Measurements from ENCODE around the gene GRID1. TPM values are rescaled to one million over a fixed set of nuclear protein-coding genes. Genes with fewer than 3 reads are reported as not detected.
"Not testable (repeated sequence)": the region's sequence is repeated elsewhere in the genome, so short reads cannot be mapped to it uniquely, and the experiment has no call there.

GRID1 gene
- total RNA-seq, 1 donor from 2014 or later: 1.4 TPM

GRCh38 chr10:85946713-85947326 is 419.8 kb downstream of the GRID1 start:
- Histone ChIP-seq H3K9me3 (no peaks in the 10 kb centered on the region), H3K27me3 (no peaks in the 10 kb centered on the region), H3K4me3 (no peak overlapping the region), H3K27ac (no peak overlapping the region), H3K36me3 (no peaks in the 10 kb centered on the region), H3K4me1 (no peaks in the 10 kb centered on the region)
- TF ChIP-seq CTCF (IDR thresholded peaks at IDR 0.05): no peak
- intact Hi-C loops (cut with DNase I): no loop called here
- DNase-seq (ENCODE audit: low spot score in 2 of 2): no peak

- Histone ChIP-seq H3K27ac (no peak overlapping the region), H3K4me1 (no peaks in the 10 kb centered on the region), H3K27me3 (no peaks in the 10 kb centered on the region), H3K36me3 (no peaks in the 10 kb centered on the region), H3K9me3 (no peaks in the 10 kb centered on the region), H3K4me3 (no peak overlapping the region)
- no peak for TF ChIP-seq CTCF (IDR thresholded peaks at IDR 0.05)
- DNase-seq (ENCODE audit: low spot score in 2 of 2): no peak
- intact Hi-C loops (cut with DNase I): no loop called here
These were observed 430.4 kb downstream of the GRID1 start for GRCh38 chr10:85936161-85936560.

- Histone ChIP-seq H3K27me3 (no peaks in the 10 kb centered on the region), H3K36me3 (no peaks in the 10 kb centered on the region), H3K27ac (no peak overlapping the region), H3K9me3 (no peaks in the 10 kb centered on the region), H3K4me1 (no peaks in the 10 kb centered on the region), H3K4me3 (no peak overlapping the region)
- intact Hi-C loops (cut with DNase I): no loop called here
- no peak for TF ChIP-seq CTCF (IDR thresholded peaks at IDR 0.05)
- no peak for DNase-seq (ENCODE audit: low spot score in 2 of 2)
These were observed 432.0 kb downstream of the GRID1 start for GRCh38 chr10:85934586-85934985.

- intact Hi-C loops (cut with DNase I); H3K9me3 ChIP-seq; H3K4me1 ChIP-seq; H3K36me3 ChIP-seq; H3K27me3 ChIP-seq; H3K4me3 ChIP-seq; H3K27ac ChIP-seq; DNase-seq (ENCODE audit: low spot score in 2 of 2): not testable (repeated sequence)
These were observed 436.6 kb downstream of the GRID1 start for GRCh38 chr10:85929993-85930392.

- no peak for TF ChIP-seq CTCF (IDR thresholded peaks at IDR 0.05)
- no peak for DNase-seq (ENCODE audit: low spot score in 2 of 2)
- Histone ChIP-seq H3K4me3 (no peak overlapping the region), H3K36me3 (no peaks in the 10 kb centered on the region), H3K27me3 (no peaks in the 10 kb centered on the region), H3K27ac (no peak overlapping the region), H3K9me3 (no peaks in the 10 kb centered on the region), H3K4me1 (no peaks in the 10 kb centered on the region)
- intact Hi-C loops (cut with DNase I): no loop called here
These were observed 438.5 kb downstream of the GRID1 start for GRCh38 chr10:85927952-85928665.

- Histone ChIP-seq H3K27me3 (no peaks in the 10 kb centered on the region), H3K9me3 (no peaks in the 10 kb centered on the region), H3K36me3 (no peaks in the 10 kb centered on the region), H3K27ac (no peak overlapping the region), H3K4me1 (no peaks in the 10 kb centered on the region), H3K4me3 (no peak overlapping the region)
- DNase-seq (ENCODE audit: low spot score in 2 of 2): no peak
- intact Hi-C loops (cut with DNase I): no loop called here
- TF ChIP-seq CTCF (IDR thresholded peaks at IDR 0.05): no peak
These were observed 439.6 kb downstream of the GRID1 start for GRCh38 chr10:85926986-85927385.
